PFSK-1 (cell line): ENCODE results near the gene GPRIN2.

Experiments
- POLR2AphosphoS5 ChIP-seq: IDR thresholded peaks from 2 replicates; pipeline ENCODE4 v1.6.1; 2012; ENCODE audit warnings: low read depth, mild to moderate bottlenecking, control low read depth, low read length, moderate library complexity
- TAF1 ChIP-seq: IDR thresholded peaks from 2 replicates; pipeline ENCODE4 v1.6.1; 2012; ENCODE audit warnings: low read length, control low read depth, borderline replicate concordance; ENCODE audit not compliant: insufficient read depth

- TF ChIP-seq TAF1 = no peak
- no peak for TF ChIP-seq POLR2AphosphoS5
Observed at GRCh38 chr10:46528675-46529615, 27.5 kb downstream of the GPRIN2 start.
